Body of pancreas (tissue), 4 donors: ENCODE measurements around the gene TCAP. TPM values are rescaled to one million over a fixed set of nuclear protein-coding genes. Genes with fewer than 3 reads are reported as not detected.

Source experiments
- ATAC-seq: fragments of 150-250 bp; one replicate; pipeline ENCODE4 v1.9.1; 2016
- DNase-seq, 4 donors: peaks; one replicate each; pipeline ENCODE4 v3.0.0-alpha.2; 2019
- H3K27ac ChIP-seq, 4 donors: fragments of 200-600 bp; sonication (generic); 1 replicate in 3 of 4; 2 replicates in 1 of 4; pipeline versions ENCODE4 v1.5.1 to v1.6.1; 2016 to 2019; ENCODE audit warnings: mild to moderate bottlenecking in 1 of 4, mixed read lengths in 1 of 4, moderate library complexity in 1 of 4
- H3K27me3 ChIP-seq, 2 donors: fragments of 200-600 bp; sonication (generic); one replicate each; pipeline ENCODE4 v1.6.0; 2016; ENCODE audit warnings: mild to moderate bottlenecking in 1 of 2
- H3K36me3 ChIP-seq, 2 donors: fragments of 200-600 bp; sonication (generic); replicated peaks in 1 of 2; 2 replicates each; pipeline ENCODE4 v1.5.1; 2016; ENCODE audit warnings: low read depth in 2 of 2; ENCODE audit not compliant: insufficient read depth in 1 of 2
- H3K4me1 ChIP-seq: fragments of 200-600 bp; sonication (generic); one replicate; pipeline ENCODE4 v1.6.0; 2016
- H3K4me3 ChIP-seq, 2 donors: fragments of 200-600 bp; sonication (generic); 1 replicate in 1 of 2; 2 replicates in 1 of 2; pipeline ENCODE4 v1.5.1; 2016 to 2019
- H3K9me3 ChIP-seq, 3 donors: fragments of 200-600 bp; sonication (generic); 1 replicate in 2 of 3; 2 replicates in 1 of 3; pipeline ENCODE4 v1.5.1; 2016
- CTCF ChIP-seq, 7 experiments: fragments of 450-650 bp in 4 of 7; fragments of 200-600 bp in 3 of 7; sonication (generic) in 3 of 7; IDR thresholded peaks; one replicate each; pipeline ENCODE4 v1.5.1; 2016 to 2019; ENCODE audit warnings: antibody characterized with exemption in 7 of 7
- POLR2A ChIP-seq, 3 donors: fragments of 450-650 bp; IDR thresholded peaks; one replicate each; pipeline ENCODE4 v1.6.1; 2016; ENCODE audit warnings: antibody characterized with exemption in 3 of 3, mild to moderate bottlenecking in 2 of 3
- WGBS, 2 donors: methylation state at CpG; one replicate each; pipeline ENCODE4 v1.1.5; 2017; 5-methylcytosine and 5-hydroxymethylcytosine counted together
- intact Hi-C: fragments of 100-400 bp; cut with DNase I; formaldehyde crosslinking; loops from one replicate; pipeline ENCODE4 v1.15.1; 2023
- total RNA-seq, 2 donors: library from RNA; depleted of rRNA; stranded (reverse); fragments of >200 nt; gene quantifications; one replicate each; pipeline ENCODE4 v1.1.0, GENCODE V29; 2016

TCAP gene
- total RNA-seq, 2 donors from 2014 or later: 0.26 TPM; not detected in 1

- Histone ChIP-seq H3K27me3 (no peaks in the 10 kb centered on the region), H3K4me1 (peaks cover 56% of the 10 kb centered on the region), H3K9me3 (no peaks in the 10 kb centered on the region), H3K36me3 (no peaks in the 10 kb centered on the region), H3K27ac (peak within 1 kb of the TSS; percentile 81 to 97 (median 94)), H3K4me3 (peak within 1 kb of the TSS; percentile 90 to 96)
- 1 to 4% methylated on average over 11 to 20 of the region's 20 CpGs for WGBS, 2 donors
- TF ChIP-seq POLR2A (IDR thresholded peaks at IDR 0.05) (peak; percentile 63 to 86 (median 86)), CTCF (IDR thresholded peaks at IDR 0.05) (no peak)
- intact Hi-C loops: no loop called here
- DNase-seq: peak; percentile 73 to 84 (median 82)
- peak; percentile 84 for ATAC-seq
Observed at GRCh38 chr17:39699818-39700147, 34.6 kb downstream of the TCAP start, which contains the start of gene ERBB2. ERBB2 (plus strand) TSS chr17:39700064; CDS start chr17:39700239, 175 bp downstream.

DNA sequence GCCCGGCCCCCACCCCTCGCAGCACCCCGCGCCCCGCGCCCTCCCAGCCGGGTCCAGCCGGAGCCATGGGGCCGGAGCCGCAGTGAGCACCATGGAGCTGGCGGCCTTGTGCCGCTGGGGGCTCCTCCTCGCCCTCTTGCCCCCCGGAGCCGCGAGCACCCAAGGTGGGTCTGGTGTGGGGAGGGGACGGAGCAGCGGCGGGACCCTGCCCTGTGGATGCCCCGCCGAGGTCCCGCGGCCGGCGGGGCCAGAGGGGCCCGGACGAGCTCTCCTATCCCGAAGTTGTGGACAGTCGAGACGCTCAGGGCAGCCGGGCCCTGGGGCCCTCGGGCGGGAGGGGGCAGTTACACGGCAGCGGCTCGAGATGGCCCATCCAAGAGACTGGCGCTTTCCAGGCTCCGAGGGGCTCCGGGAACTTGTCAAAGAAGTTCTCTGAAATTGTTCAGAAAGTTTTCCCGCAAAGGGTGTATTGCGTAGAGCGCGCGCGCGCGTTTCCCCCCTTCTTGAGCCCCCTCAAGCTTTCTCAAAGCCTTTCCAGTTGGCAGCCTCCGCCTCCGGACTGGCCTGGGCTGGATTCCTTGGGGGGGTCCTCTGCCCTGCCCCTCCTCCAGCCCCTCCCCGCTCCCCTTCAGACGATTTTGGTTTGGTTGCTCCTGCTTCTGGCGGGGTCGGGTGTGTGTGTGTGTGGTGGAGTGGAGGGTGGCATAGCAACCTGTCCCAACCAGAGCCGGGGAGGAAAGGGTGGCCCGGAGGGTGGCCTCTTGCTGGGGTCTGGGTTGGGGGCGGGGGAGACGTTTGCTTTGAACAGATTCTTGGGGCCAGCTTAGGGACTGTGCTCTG is 35.2 kb downstream of the TCAP start:
- DNase-seq (peak in 2 of 4 donors; percentile 35 to 36), ATAC-seq (peak; percentile 62)
- H3K27ac ChIP-seq: peak overlapping the region; percentile 81 to 97 (median 94)
- H3K9me3 ChIP-seq: no peaks in the 10 kb centered on the region
- H3K36me3 ChIP-seq: no peaks in the 10 kb centered on the region
- H3K4me1 ChIP-seq: peaks cover 62% of the 10 kb centered on the region
- WGBS, 2 donors: 0 to 1% methylated on average over 5 to 51 of the region's 57 CpGs
- H3K27me3 ChIP-seq: no peaks in the 10 kb centered on the region
- TF ChIP-seq CTCF (IDR thresholded peaks at IDR 0.05) (no peak), POLR2A (IDR thresholded peaks at IDR 0.05) (no peak)
- intact Hi-C loops: no loop called here
- H3K4me3 ChIP-seq: peak overlapping the region; percentile 90 to 96

DNA sequence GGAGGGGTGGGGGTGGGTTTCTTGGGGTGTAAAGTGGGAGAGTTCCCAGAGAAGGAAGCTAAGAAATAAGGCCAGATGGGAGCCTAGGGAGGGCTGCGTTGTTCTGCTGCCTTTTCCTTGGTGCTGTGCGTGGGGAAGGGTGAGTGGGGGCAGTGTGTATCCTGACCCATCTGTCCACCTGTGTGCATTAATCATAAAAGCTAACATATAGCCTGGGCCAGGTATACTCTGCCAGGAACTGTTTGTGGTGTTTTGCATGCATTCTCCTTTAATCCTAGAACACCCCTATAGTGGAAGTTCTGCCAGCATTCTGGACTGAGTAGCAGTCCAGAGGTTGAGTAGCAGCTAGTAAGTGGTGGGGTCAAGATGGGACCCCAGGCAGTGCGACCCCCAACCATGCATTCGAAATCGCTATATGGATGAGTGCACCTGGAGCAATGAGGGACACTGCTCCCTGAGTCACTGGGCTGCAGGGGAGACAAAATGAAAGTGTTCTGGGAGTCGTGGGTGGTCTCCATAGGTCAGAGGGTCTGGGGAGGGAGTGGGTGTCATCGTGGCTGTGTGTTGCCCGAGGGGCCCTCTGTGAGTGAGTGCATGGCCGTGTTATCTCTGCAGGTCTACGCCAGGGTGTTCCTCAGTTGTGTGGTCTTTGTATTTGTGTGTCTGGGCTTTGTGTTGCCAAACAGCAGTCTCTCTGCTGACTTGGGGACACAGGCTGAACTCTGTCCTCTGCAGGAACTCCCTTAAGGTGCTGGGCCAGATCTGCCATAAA is 36.0 kb downstream of the TCAP start:
- H3K4me3 ChIP-seq: peak overlapping the region in 1 of 2 donors; percentile 90
- 19 to 22% methylated on average over 6 to 10 of the region's 10 CpGs for WGBS, 2 donors
- intact Hi-C loops: no loop called here
- H3K4me1 ChIP-seq: peaks cover 64% of the 10 kb centered on the region
- ATAC-seq (no peak), DNase-seq (peak in 3 of 4 donors; percentile 45 to 67 (median 54))
- no peaks in the 10 kb centered on the region for H3K9me3 ChIP-seq
- H3K27ac ChIP-seq: peak overlapping the region; percentile 81 to 97 (median 94)
- no peaks in the 10 kb centered on the region for H3K27me3 ChIP-seq
- TF ChIP-seq POLR2A (IDR thresholded peaks at IDR 0.05) (peak in 1 of 3 donors; percentile 15), CTCF (IDR thresholded peaks at IDR 0.05) (no peak)
- no peaks in the 10 kb centered on the region for H3K36me3 ChIP-seq

- 51 to 62% methylated on average over 4 of the region's 4 CpGs for WGBS, 2 donors
- intact Hi-C loops: no loop called here
- Histone ChIP-seq H3K4me3 (no peak overlapping the region), H3K4me1 (peaks cover 67% of the 10 kb centered on the region), H3K9me3 (no peaks in the 10 kb centered on the region), H3K36me3 (no peaks in the 10 kb centered on the region), H3K27ac (peak overlapping the region; percentile 81 to 97 (median 96)), H3K27me3 (no peaks in the 10 kb centered on the region)
- DNase-seq (no peak), ATAC-seq (no peak)
- no peak for TF ChIP-seq POLR2A (IDR thresholded peaks at IDR 0.05)
- no peak for TF ChIP-seq CTCF (IDR thresholded peaks at IDR 0.05)
Observed at GRCh38 chr17:39701784-39702422, 36.8 kb downstream of the TCAP start.
